Upper lobe of left lung (tissue), 4 donors: ENCODE data around the gene KCNA3.

ENCODE experiments used
- CTCF ChIP-seq, 6 experiments: fragments of 450-650 bp in 4 of 6; fragments of 200-600 bp in 2 of 6; sonication (generic) in 2 of 6; IDR thresholded peaks; one replicate each; pipeline ENCODE4 v1.5.1; 2016 to 2019; ENCODE audit warnings: antibody characterized with exemption in 6 of 6
- EP300 ChIP-seq, 4 donors: sonication (generic); formaldehyde crosslinking; IDR thresholded peaks; one replicate each; pipeline ENCODE4 v1.5.1; 2017; ENCODE audit warnings: antibody characterized with exemption in 4 of 4, control low read depth in 2 of 4
- POLR2A ChIP-seq, 4 donors: fragments of 450-650 bp; IDR thresholded peaks; one replicate each; pipeline ENCODE4 v1.5.1; 2016 to 2017; ENCODE audit warnings: antibody characterized with exemption in 4 of 4, mild to moderate bottlenecking in 2 of 4
- POLR2AphosphoS5 ChIP-seq, 2 donors: sonication (generic); formaldehyde crosslinking; IDR thresholded peaks; one replicate each; pipeline ENCODE4 v1.5.1; 2017; ENCODE audit warnings: antibody characterized with exemption in 2 of 2

GRCh38 chr1:110628323-110629105 is 46.2 kb downstream of the KCNA3 start:
- TF ChIP-seq CTCF (IDR thresholded peaks at IDR 0.05) (no peak), EP300 (IDR thresholded peaks at IDR 0.05) (no peak), POLR2A (IDR thresholded peaks at IDR 0.05) (no peak), POLR2AphosphoS5 (IDR thresholded peaks at IDR 0.05) (no peak)
